ENCODE measurements around the gene ATP6V1F. TPM values are rescaled to one million over a fixed set of nuclear protein-coding genes. Genes with fewer than 3 reads are reported as not detected.

Gene ATP6V1F
- total RNA-seq, 4 donors from 2014 or later: 49.6 to 109 (median 86.6) TPM

- no peak for TF ChIP-seq CTCF (IDR thresholded peaks at IDR 0.05)
- TF ChIP-seq POLR2A (IDR thresholded peaks at IDR 0.05): no peak
- H3K27me3 ChIP-seq: no peaks in the 10 kb centered on the region
- H3K27ac ChIP-seq: peak overlapping the region in 2 of 3 donors; percentile 63 to 65
- H3K4me1 ChIP-seq: peaks cover 0 to 37% of the 10 kb centered on the region in 2 donors
- H3K4me3 ChIP-seq (replicated peaks in 1 of 3): no peak overlapping the region
- intact Hi-C loops (cut with DNase I): no loop called here
- WGBS, 2 donors: 48% methylated on average over 2 of the region's 2 CpGs; no CpG with 5 or more reads in 1 of the 2 donors
- no peaks in the 10 kb centered on the region for H3K36me3 ChIP-seq
- DNase-seq: no peak
- H3K9me3 ChIP-seq: no peaks in the 10 kb centered on the region
These were observed 29.8 kb upstream of the ATP6V1F start for GRCh38 chr7:128832880-128833147.

GRCh38 chr7:128833148-128833945 lies 29.3 kb upstream of the ATP6V1F start:
- H3K9me3 ChIP-seq: no peaks in the 10 kb centered on the region
- no peak overlapping the region for H3K4me3 ChIP-seq (replicated peaks in 1 of 3)
- intact Hi-C loops (cut with DNase I): no loop called here
- H3K27me3 ChIP-seq: no peaks in the 10 kb centered on the region
- peaks cover 0 to 37% of the 10 kb centered on the region in 2 donors for H3K4me1 ChIP-seq
- no peaks in the 10 kb centered on the region for H3K36me3 ChIP-seq
- no peak for DNase-seq
- TF ChIP-seq POLR2A (IDR thresholded peaks at IDR 0.05): no peak
- TF ChIP-seq CTCF (IDR thresholded peaks at IDR 0.05): no peak
- peak overlapping the region in 1 of 3 donors; percentile 63 for H3K27ac ChIP-seq
- WGBS, 2 donors: 16 to 18% methylated on average over 10 of the region's 13 CpGs

GRCh38 chr7:128833946-128834325 lies 28.7 kb upstream of the ATP6V1F start:
- TF ChIP-seq POLR2A (IDR thresholded peaks at IDR 0.05) (no peak), CTCF (IDR thresholded peaks at IDR 0.05) (no peak)
- intact Hi-C loops (cut with DNase I): no loop called here
- H3K4me1 ChIP-seq: peaks cover 0 to 37% of the 10 kb centered on the region in 2 donors
- H3K27ac ChIP-seq: no peak overlapping the region
- 26 to 42% methylated on average over 2 to 4 of the region's 4 CpGs for WGBS, 2 donors
- H3K27me3 ChIP-seq: no peaks in the 10 kb centered on the region
- no peaks in the 10 kb centered on the region for H3K9me3 ChIP-seq
- no peak for DNase-seq
- H3K4me3 ChIP-seq (replicated peaks in 1 of 3): no peak overlapping the region
- no peaks in the 10 kb centered on the region for H3K36me3 ChIP-seq

GRCh38 chr7:128835231-128835751 lies 27.4 kb upstream of the ATP6V1F start:
- H3K4me1 ChIP-seq: peaks cover 0 to 30% of the 10 kb centered on the region in 2 donors

More at GRCh38 chr7:128835231-128835751, 27.4 kb upstream of the ATP6V1F start:
- no peak for TF ChIP-seq CTCF (IDR thresholded peaks at IDR 0.05)
- no peak for TF ChIP-seq POLR2A (IDR thresholded peaks at IDR 0.05)
- Histone ChIP-seq H3K36me3 (no peaks in the 10 kb centered on the region), H3K27me3 (no peaks in the 10 kb centered on the region), H3K4me3 (replicated peaks in 1 of 3) (no peak overlapping the region), H3K9me3 (no peaks in the 10 kb centered on the region), H3K27ac (no peak overlapping the region)
- intact Hi-C loops (cut with DNase I): no loop called here
- DNase-seq: no peak
- whole genome bisulfite sequencing, 2 donors: 88 to 100% methylated on average over 1 to 13 of the region's 16 CpGs

All from thyroid gland (tissue), 4 donors.